SK-N-SH (cell line): ENCODE data around the gene NEIL3. TPM values are rescaled to one million over a fixed set of nuclear protein-coding genes. Genes with fewer than 3 reads are reported as not detected.

Source experiments
- CTCF ChIA-PET: fragments of 300-600, 350-600 bp; formaldehyde crosslinking; extraction: SDS; loops from one replicate; lab custom pipeline; 2021; lab: Yijun Ruan, JAX
- POLR2A ChIA-PET: fragments of 350-600 bp; sonication (Branson Sonifier 250); formaldehyde crosslinking; extraction: SDS; loops from one replicate; lab custom pipeline; 2020; ENCODE audit warnings: antibody characterized with exemption, inconsistent platforms; lab: Yijun Ruan, JAX
- DNase-seq: peaks from one replicate; pipeline ENCODE4 v3.0.0; 2012
- H2AFZ ChIP-seq: fragments of 200-600 bp; sonication (generic); 2 replicates; pipeline ENCODE4 v1.8.1; 2016; ENCODE audit warnings: antibody characterized with exemption, mild to moderate bottlenecking, low read depth
- H3F3A ChIP-seq: fragments of 200-600 bp; sonication (generic); replicated peaks from 2 replicates; pipeline ENCODE3; 2016; ENCODE audit warnings: antibody characterized with exemption, mild to moderate bottlenecking; ENCODE audit not compliant: insufficient read depth
- H3K27ac ChIP-seq, 2 experiments: fragments of 200-500 bp in 1 of 2; fragments of 200-600 bp in 1 of 2; sonication (Bioruptor generic) in 1 of 2; sonication (generic), shearing (Covaris generic) in 1 of 2; 2 replicates each; pipeline versions ENCODE4 v1.5.1 to v1.6.1; 2014 to 2016; ENCODE audit warnings: low read depth in 2 of 2, inconsistent platforms in 1 of 2, low read length in 1 of 2, mild to moderate bottlenecking in 1 of 2, mixed read lengths in 1 of 2
- H3K27me3 ChIP-seq: fragments of 200-600 bp; sonication (generic), shearing (Covaris generic); 2 replicates; pipeline ENCODE4 v1.6.1; 2016; ENCODE audit warnings: mixed run types; ENCODE audit not compliant: insufficient read depth
- H3K36me3 ChIP-seq, 2 experiments: fragments of 200-500 bp in 1 of 2; fragments of 200-600 bp in 1 of 2; sonication (Bioruptor generic) in 1 of 2; sonication (generic) in 1 of 2; replicated peaks in 1 of 2; 2 replicates each; pipeline versions ENCODE3 to v1.5.1; 2014 to 2016; ENCODE audit warnings: low read length in 1 of 2, mild to moderate bottlenecking in 1 of 2; ENCODE audit not compliant: insufficient read depth in 2 of 2, control insufficient read depth in 1 of 2
- H3K4me1 ChIP-seq, 2 experiments: fragments of 200-500 bp in 1 of 2; fragments of 200-600 bp in 1 of 2; sonication (Bioruptor generic) in 1 of 2; sonication (generic), shearing (Covaris generic) in 1 of 2; 2 replicates each; pipeline versions ENCODE4 v1.5.1 to v1.6.1; 2014 to 2016; ENCODE audit warnings: low read depth in 1 of 2, low read length in 1 of 2, mixed run types in 1 of 2; ENCODE audit not compliant: insufficient read depth in 2 of 2, control insufficient read depth in 1 of 2
- H3K4me2 ChIP-seq: fragments of 200-600 bp; sonication (generic), shearing (Covaris generic); 2 replicates; pipeline ENCODE4 v1.6.1; 2017; ENCODE audit warnings: mixed run types
- H3K4me3 ChIP-seq, 2 experiments: fragments of 200-500 bp in 1 of 2; fragments of 200-600 bp in 1 of 2; sonication (Bioruptor generic) in 1 of 2; sonication (generic), shearing (Covaris generic) in 1 of 2; 2 replicates each; pipeline versions ENCODE4 v1.5.1 to v1.8.1; 2014 to 2016; ENCODE audit warnings: low read depth in 2 of 2, inconsistent platforms in 1 of 2, low read length in 1 of 2, mild to moderate bottlenecking in 1 of 2, mixed read lengths in 1 of 2, moderate library complexity in 1 of 2
- H3K79me2 ChIP-seq: fragments of 200-600 bp; sonication (generic); 2 replicates; pipeline ENCODE4 v1.8.1; 2017; ENCODE audit warnings: mild to moderate bottlenecking; ENCODE audit not compliant: insufficient read depth
- H3K9ac ChIP-seq: fragments of 200-600 bp; sonication (generic); 2 replicates; pipeline ENCODE4 v1.6.1; 2017; ENCODE audit warnings: mixed run types
- H3K9me2 ChIP-seq: fragments of 200-600 bp; sonication (generic); 2 replicates; pipeline ENCODE4 v1.6.1; 2017; ENCODE audit warnings: mixed run types
- H3K9me3 ChIP-seq: fragments of 200-600 bp; sonication (generic); 2 replicates; pipeline ENCODE4 v1.6.1; 2017; ENCODE audit warnings: mixed run types, mild to moderate bottlenecking, moderate library complexity
- H4K20me1 ChIP-seq: fragments of 200-600 bp; sonication (generic); 2 replicates; pipeline ENCODE4 v1.6.1; 2017; ENCODE audit warnings: mild to moderate bottlenecking, mixed run types; ENCODE audit not compliant: insufficient read depth
- ELF1 ChIP-seq: IDR thresholded peaks from 2 replicates; pipeline ENCODE4 v1.4.0; 2012
- EP300 ChIP-seq, 2 experiments: IDR thresholded peaks; 2 replicates each; pipeline versions ENCODE4 v1.4.0 to v1.6.1; 2012; ENCODE audit warnings: borderline replicate concordance in 1 of 2, low read depth in 1 of 2, low read length in 1 of 2
- EZH2phosphoT487 ChIP-seq: fragments of 200-600 bp; sonication (generic); IDR thresholded peaks from 2 replicates; pipeline ENCODE4 v1.6.1; 2017; ENCODE audit warnings: low read depth, mixed run types, mild to moderate bottlenecking, antibody characterized with exemption, moderate library complexity, borderline replicate concordance
- FOSL2 ChIP-seq: IDR thresholded peaks from 2 replicates; pipeline ENCODE4 v1.4.0; 2012; ENCODE audit warnings: low read depth, mild to moderate bottlenecking, moderate library complexity, borderline replicate concordance
- FOXM1 ChIP-seq: IDR thresholded peaks from 2 replicates; pipeline ENCODE4 v1.4.0; 2012; ENCODE audit warnings: low read depth, mild to moderate bottlenecking
- GATA2 ChIP-seq: sonication (generic); formaldehyde crosslinking; IDR thresholded peaks from 2 replicates; pipeline ENCODE4 v1.5.0; 2020; ENCODE audit warnings: mild to moderate bottlenecking, missing genetic modification reagents
- JUND ChIP-seq: IDR thresholded peaks from 2 replicates; pipeline ENCODE4 v1.4.0; 2012
- MEF2A ChIP-seq: IDR thresholded peaks from 2 replicates; pipeline ENCODE4 v1.4.0; 2012; ENCODE audit warnings: low read depth, borderline replicate concordance
- MXI1 ChIP-seq: IDR thresholded peaks from 2 replicates; pipeline ENCODE4 v1.6.1; 2012; ENCODE audit warnings: mild to moderate bottlenecking, low read depth, low read length, improper control_type of control experiment
- NFIC ChIP-seq: IDR thresholded peaks from 2 replicates; pipeline ENCODE4 v1.4.0; 2012; ENCODE audit warnings: borderline replicate concordance
- RXRA ChIP-seq: IDR thresholded peaks from 2 replicates; pipeline ENCODE4 v1.4.0; 2012; ENCODE audit warnings: low read depth, mild to moderate bottlenecking, borderline replicate concordance
- SIN3A ChIP-seq: IDR thresholded peaks from 2 replicates; pipeline ENCODE4 v1.6.1; 2012; ENCODE audit warnings: low read depth, mild to moderate bottlenecking, low read length, moderate library complexity, borderline replicate concordance
- SMC3 ChIP-seq: IDR thresholded peaks from 2 replicates; pipeline ENCODE4 v1.6.1; 2012; ENCODE audit warnings: low read depth, low read length, improper control_type of control experiment
- TAF1 ChIP-seq: IDR thresholded peaks from 2 replicates; pipeline ENCODE4 v1.6.1; 2012; ENCODE audit warnings: low read depth, mild to moderate bottlenecking, low read length, moderate library complexity, borderline replicate concordance
- TEAD4 ChIP-seq: IDR thresholded peaks from 2 replicates; pipeline ENCODE4 v1.4.0; 2012; ENCODE audit warnings: mild to moderate bottlenecking, borderline replicate concordance; ENCODE audit not compliant: insufficient read depth
- WGBS: methylation state at CpG from one replicate; pipeline ENCODE4 v1.1.6; 2017; ENCODE audit warnings: low lambda C conversion rate; 5-methylcytosine and 5-hydroxymethylcytosine counted together
- polyA plus RNA-seq, 3 experiments: library from polyadenylated mRNA; depleted of rRNA; stranded (reverse); fragments of >200 nt; gene quantifications; 2 replicates each; pipeline ENCODE4 v1.2.3, GENCODE V29; 2012
- TF ChIP-seq, protein P1 (sequence below): IDR thresholded peaks from 2 replicates; pipeline ENCODE4 v1.4.0; 2012; ENCODE audit warnings: low read depth, borderline replicate concordance
- TF ChIP-seq, protein P2 (sequence below): fragments of 150-350 bp; IDR thresholded peaks from 2 replicates; pipeline ENCODE4 v1.6.1; 2017; ENCODE audit warnings: antibody characterized with exemption, low read length, low read depth, borderline replicate concordance
- TF ChIP-seq, protein P3 (sequence below): fragments of 200-600 bp; sonication (generic); IDR thresholded peaks from 2 replicates; pipeline ENCODE4 v1.6.1; 2017; ENCODE audit warnings: antibody characterized with exemption, mild to moderate bottlenecking, moderate library complexity

NEIL3 gene
- polyA plus RNA-seq, 1 of the 3 experiments (the other 2 are of a cell fraction): 3.6 TPM

DNA sequence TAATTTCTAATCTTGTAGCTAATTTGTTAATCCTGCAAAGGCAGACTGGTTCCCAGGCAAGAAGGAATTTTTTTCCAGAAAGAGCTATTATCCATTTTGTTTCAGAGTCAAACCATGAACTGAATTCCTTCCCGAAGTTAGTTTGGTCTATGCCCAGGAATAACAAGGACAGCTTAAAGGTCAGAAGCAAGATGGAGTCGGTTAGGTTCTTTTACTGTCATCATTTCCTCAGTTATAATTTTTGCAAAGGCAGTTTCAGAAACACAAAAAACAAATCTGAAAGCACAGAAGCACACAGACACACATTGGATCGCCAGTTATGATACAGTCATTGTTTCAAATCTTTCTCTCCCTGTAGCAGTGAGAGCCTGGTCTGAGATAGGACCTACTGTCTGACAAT, 94.7 kb downstream of the NEIL3 start:
- Histone ChIP-seq H3K9ac (no peak overlapping the region), H3K9me2 (no peaks in the 10 kb centered on the region), H3K36me3 (no peaks in the 10 kb centered on the region), H3K4me1 (no peaks in the 10 kb centered on the region; a peak in 2 of 4 replicates), H3K27me3 (no peaks in the 10 kb centered on the region), H3K4me3 (no peak overlapping the region), H4K20me1 (no peaks in the 10 kb centered on the region), H3K9me3 (no peaks in the 10 kb centered on the region), H3F3A (no peaks in the 10 kb centered on the region), H3K27ac (no peak overlapping the region), H3K79me2 (no peaks in the 10 kb centered on the region), H2AFZ (0 out of 2 replicates have a peak overlapping the region, but pooled peaks have one; percentile 8), H3K4me2 (no peak overlapping the region)
- ChIA-PET POLR2A (no interaction called here), CTCF (no interaction called here)
- TF ChIP-seq SMC3 (no peak), JUND (no peak), TAF1 (no peak), NFIC (no peak), MXI1 (no peak)
- TF ChIP-seq, protein P1, sequence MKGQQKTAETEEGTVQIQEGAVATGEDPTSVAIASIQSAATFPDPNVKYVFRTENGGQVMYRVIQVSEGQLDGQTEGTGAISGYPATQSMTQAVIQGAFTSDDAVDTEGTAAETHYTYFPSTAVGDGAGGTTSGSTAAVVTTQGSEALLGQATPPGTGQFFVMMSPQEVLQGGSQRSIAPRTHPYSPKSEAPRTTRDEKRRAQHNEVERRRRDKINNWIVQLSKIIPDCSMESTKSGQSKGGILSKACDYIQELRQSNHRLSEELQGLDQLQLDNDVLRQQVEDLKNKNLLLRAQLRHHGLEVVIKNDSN: no peak
- WGBS: 52% methylated on average over 3 of the region's 3 CpGs
- no peak for DNase-seq

DNA sequence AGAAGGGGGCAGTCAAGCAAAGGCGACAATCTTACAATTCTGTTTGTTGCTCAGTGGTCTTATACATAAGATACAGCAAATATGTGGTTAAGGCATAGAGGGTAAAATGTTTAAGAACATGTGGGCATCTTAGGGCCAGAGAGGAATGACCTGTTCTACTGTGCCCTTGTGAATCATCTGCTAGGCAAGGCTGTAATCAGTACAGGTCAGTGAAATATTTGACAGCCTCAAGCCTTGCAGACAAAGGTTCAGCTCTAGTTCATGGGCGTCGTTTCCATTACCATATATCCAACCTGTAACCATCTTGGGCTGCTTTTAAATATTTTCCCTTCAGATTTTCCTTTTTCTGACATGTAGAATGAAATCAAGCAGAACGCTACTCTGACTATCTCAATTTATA, 95.3 kb downstream of the NEIL3 start:
- no peaks in the 10 kb centered on the region for H4K20me1 ChIP-seq
- H3K4me2 ChIP-seq: no peak overlapping the region
- H3K79me2 ChIP-seq: no peaks in the 10 kb centered on the region
- H3K27ac ChIP-seq: no peak overlapping the region
- no peak for DNase-seq
- H2AFZ ChIP-seq: no peak overlapping the region
- no peaks in the 10 kb centered on the region for H3K27me3 ChIP-seq
- WGBS: 82% methylated on average over 4 of the region's 4 CpGs
- no peaks in the 10 kb centered on the region; a peak in 2 of 4 replicates for H3K4me1 ChIP-seq
- H3K9me2 ChIP-seq: no peaks in the 10 kb centered on the region
- no peaks in the 10 kb centered on the region for H3F3A ChIP-seq
- TF ChIP-seq TAF1 (no peak), SIN3A (no peak), EP300 (IDR thresholded peaks at IDR 0.05; ENCODE audit: borderline replicate concordance in 1 of 2, low read depth in 1 of 2, low read length in 1 of 2) (no peak), TEAD4 (no peak), ELF1 (no peak), FOXM1 (no peak), GATA2 (no peak), RXRA (no peak), MEF2A (no peak), EZH2phosphoT487 (no peak), FOSL2 (no peak)
- TF ChIP-seq, protein P2, sequence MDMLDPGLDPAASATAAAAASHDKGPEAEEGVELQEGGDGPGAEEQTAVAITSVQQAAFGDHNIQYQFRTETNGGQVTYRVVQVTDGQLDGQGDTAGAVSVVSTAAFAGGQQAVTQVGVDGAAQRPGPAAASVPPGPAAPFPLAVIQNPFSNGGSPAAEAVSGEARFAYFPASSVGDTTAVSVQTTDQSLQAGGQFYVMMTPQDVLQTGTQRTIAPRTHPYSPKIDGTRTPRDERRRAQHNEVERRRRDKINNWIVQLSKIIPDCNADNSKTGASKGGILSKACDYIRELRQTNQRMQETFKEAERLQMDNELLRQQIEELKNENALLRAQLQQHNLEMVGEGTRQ: no peak
- TF ChIP-seq, protein P3, sequence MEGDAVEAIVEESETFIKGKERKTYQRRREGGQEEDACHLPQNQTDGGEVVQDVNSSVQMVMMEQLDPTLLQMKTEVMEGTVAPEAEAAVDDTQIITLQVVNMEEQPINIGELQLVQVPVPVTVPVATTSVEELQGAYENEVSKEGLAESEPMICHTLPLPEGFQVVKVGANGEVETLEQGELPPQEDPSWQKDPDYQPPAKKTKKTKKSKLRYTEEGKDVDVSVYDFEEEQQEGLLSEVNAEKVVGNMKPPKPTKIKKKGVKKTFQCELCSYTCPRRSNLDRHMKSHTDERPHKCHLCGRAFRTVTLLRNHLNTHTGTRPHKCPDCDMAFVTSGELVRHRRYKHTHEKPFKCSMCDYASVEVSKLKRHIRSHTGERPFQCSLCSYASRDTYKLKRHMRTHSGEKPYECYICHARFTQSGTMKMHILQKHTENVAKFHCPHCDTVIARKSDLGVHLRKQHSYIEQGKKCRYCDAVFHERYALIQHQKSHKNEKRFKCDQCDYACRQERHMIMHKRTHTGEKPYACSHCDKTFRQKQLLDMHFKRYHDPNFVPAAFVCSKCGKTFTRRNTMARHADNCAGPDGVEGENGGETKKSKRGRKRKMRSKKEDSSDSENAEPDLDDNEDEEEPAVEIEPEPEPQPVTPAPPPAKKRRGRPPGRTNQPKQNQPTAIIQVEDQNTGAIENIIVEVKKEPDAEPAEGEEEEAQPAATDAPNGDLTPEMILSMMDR: no peak
- TF ChIP-seq, protein P1: no peak
- no peak overlapping the region for H3K4me3 ChIP-seq
- no peak overlapping the region for H3K9ac ChIP-seq
- CTCF ChIA-PET: interaction anchor here (1.1 kb wide), 1 partner anchor 155 kb away, joined by 3 read pairs; no protein-coding TSS in a partner anchor
- POLR2A ChIA-PET: no interaction called here
- H3K36me3 ChIP-seq: no peaks in the 10 kb centered on the region
- H3K9me3 ChIP-seq: no peaks in the 10 kb centered on the region
